ENCODE measurements around the gene PLAAT2. TPM values are rescaled to one million over a fixed set of nuclear protein-coding genes. Genes with fewer than 3 reads are reported as not detected.

Gene PLAAT2
- total and polyA plus RNA-seq, 10 of the 15 experiments (the other 5 are each of a cell fraction or from before 2014, with no cell fraction given), result 4.6 to 25.9 (median 8.6) TPM

DNA sequence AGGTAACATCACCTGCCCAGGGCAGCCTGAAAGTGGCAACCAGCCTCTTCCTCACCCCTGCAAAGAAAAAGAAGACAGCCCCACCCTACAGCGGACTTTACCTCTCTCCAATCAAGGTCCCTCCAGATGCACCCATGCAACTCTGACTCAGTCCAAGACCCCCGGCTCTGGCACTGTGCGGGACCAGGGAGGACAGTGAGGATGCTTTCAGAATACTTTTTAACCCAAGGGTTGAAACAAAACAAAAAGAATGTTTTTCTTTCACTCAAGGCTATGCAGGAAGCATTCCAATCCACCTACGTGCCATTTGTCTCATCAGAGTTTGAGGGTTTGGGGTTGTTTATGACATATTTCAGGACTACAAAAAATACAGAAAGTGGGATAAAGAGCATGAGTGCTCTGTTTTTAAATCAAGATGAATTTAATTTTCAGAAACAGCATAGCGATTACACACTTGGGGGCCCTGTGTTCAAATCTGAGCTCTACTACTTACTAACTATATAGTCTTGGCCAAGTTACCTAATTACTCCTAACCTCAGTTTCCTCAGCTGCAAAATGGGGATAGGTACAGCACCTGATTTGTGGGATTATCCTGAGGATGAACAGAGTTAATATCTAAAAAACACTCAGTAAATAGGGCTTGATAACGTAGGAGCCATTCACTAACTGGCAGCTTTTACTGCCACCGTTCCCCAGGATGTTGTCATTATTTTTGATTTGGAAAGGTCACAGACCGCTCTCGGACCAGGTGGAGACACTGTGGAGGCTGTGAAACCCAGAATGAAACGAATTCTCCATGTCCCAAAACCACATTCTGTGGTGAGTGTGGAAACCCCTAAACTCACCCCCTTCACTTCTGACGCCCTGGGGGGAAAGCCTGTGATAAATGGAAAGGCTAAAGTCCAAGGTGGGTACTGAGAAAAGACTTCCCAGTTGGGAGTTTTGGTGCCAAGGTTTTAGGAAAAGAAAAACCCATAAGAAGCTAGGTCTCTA is 45.5 kb upstream of the PLAAT2 start:
- ATAC-seq (no peak), DNase-seq (ENCODE audit: low read depth, low spot score) (no peak), FAIRE-seq (no peak)
- no peak overlapping the region for H3K27ac ChIP-seq (ENCODE audit: control insufficient read depth, insufficient read depth)
- CTCF ChIA-PET, result interaction anchor here (0.8 to 1.1 kb wide), 2 partner anchors 129 to 130 kb away, joined by 3 to 5 read pairs; no protein-coding TSS in a partner anchor
- POLR2A ChIA-PET, result no interaction called here
- H3K36me3 ChIP-seq (ENCODE audit: control insufficient read depth in 2 of 2, insufficient read depth in 2 of 2, low read length in 1 of 2), result no peaks in the 10 kb centered on the region
- H2AFZ ChIP-seq (ENCODE audit: control insufficient read depth, low read depth, low read length), result no peak overlapping the region
- intact Hi-C loops (cut with micrococcal nuclease; ENCODE audit: unreplicated experiment), result no loop called here
- H3K4me3 ChIP-seq, result no peak overlapping the region
- RAD21 ChIA-PET (ENCODE audit: unreplicated experiment), result no interaction called here
- no peaks in the 10 kb centered on the region for H3K79me2 ChIP-seq (ENCODE audit: control insufficient read depth, insufficient read depth, low read length)
- H3K4me1 ChIP-seq (ENCODE audit: control insufficient read depth, insufficient read depth, low read length), result peaks cover under 1% of the 10 kb centered on the region; the same call in 1 of the 2 replicates
- no peaks in the 10 kb centered on the region for H3K9me3 ChIP-seq (replicated peaks; ENCODE audit: control insufficient read depth, insufficient read depth, low read length)
- no TSS peak for BruUV-seq (replicated peaks)
- SMC1A ChIA-PET (ENCODE audit: uncharacterized antibody, unreplicated experiment), result interaction anchor here (0.7 to 1.1 kb wide), 2 partner anchors 15 to 129 kb away, joined by 4 to 5 read pairs; no protein-coding TSS in a partner anchor
- H3K9ac ChIP-seq (ENCODE audit: control insufficient read depth, insufficient read depth, low read length), result no peak overlapping the region
- no peaks in the 10 kb centered on the region for H4K20me1 ChIP-seq (ENCODE audit: control insufficient read depth, insufficient read depth)
- 61% methylated on average over 11 of the region's 11 CpGs for WGBS (ENCODE audit: insufficient coverage, insufficient replicate concordance, low lambda C conversion rate, missing lambda C conversion rate)
- no peaks in the 10 kb centered on the region; a peak in 1 of 4 replicates for H3K27me3 ChIP-seq (replicated peaks in 1 of 2; ENCODE audit: control insufficient read depth in 2 of 2, insufficient read depth in 2 of 2, low read length in 1 of 2)
- H3K4me2 ChIP-seq (ENCODE audit: control insufficient read depth, insufficient read depth), result no peak overlapping the region
- TF ChIP-seq MTA2 (IDR thresholded peaks at IDR 0.05; ENCODE audit: low read depth) (no peak), CHD1 (IDR thresholded peaks at IDR 0.05; ENCODE audit: low read depth, low read length) (no peak), IKZF1 (conservative IDR thresholded peaks at IDR 0.05) (peak; percentile 16; the same call in 1 of the 2 replicates), RUNX3 (IDR thresholded peaks at IDR 0.05; ENCODE audit: low read length) (peak; percentile 58; the same call in 1 of the 2 replicates)
- in situ Hi-C loops (cut with MboI), result no loop called here

GRCh38 chr11:63603180-63603518 is 40.0 kb upstream of the PLAAT2 start:
- ChIA-PET RAD21 (ENCODE audit: unreplicated experiment) (no interaction called here), CTCF (no interaction called here), SMC1A (ENCODE audit: uncharacterized antibody, unreplicated experiment) (interaction anchor here (2.3 kb wide), 1 partner anchor 24 kb away, joined by 6 read pairs; no protein-coding TSS in a partner anchor), POLR2A (interaction anchor here (1.8 kb wide), 1 partner anchor 11 kb away, joined by 4 read pairs; no protein-coding TSS in a partner anchor)
- Histone ChIP-seq H3K27me3 (replicated peaks in 1 of 2; ENCODE audit: control insufficient read depth in 2 of 2, insufficient read depth in 2 of 2, low read length in 1 of 2) (no peaks in the 10 kb centered on the region), H2AFZ (ENCODE audit: control insufficient read depth, low read depth, low read length) (no peak overlapping the region), H3K4me2 (ENCODE audit: control insufficient read depth, insufficient read depth) (no peak overlapping the region), H3K79me2 (ENCODE audit: control insufficient read depth, insufficient read depth, low read length) (no peaks in the 10 kb centered on the region), H3K9me3 (replicated peaks; ENCODE audit: control insufficient read depth, insufficient read depth, low read length) (no peaks in the 10 kb centered on the region), H4K20me1 (ENCODE audit: control insufficient read depth, insufficient read depth) (no peaks in the 10 kb centered on the region), H3K36me3 (ENCODE audit: control insufficient read depth in 2 of 2, insufficient read depth in 2 of 2, low read length in 1 of 2) (no peaks in the 10 kb centered on the region), H3K9ac (ENCODE audit: control insufficient read depth, insufficient read depth, low read length) (no peak overlapping the region), H3K27ac (ENCODE audit: control insufficient read depth, insufficient read depth) (no peak overlapping the region), H3K4me3 (no peak overlapping the region), H3K4me1 (ENCODE audit: control insufficient read depth, insufficient read depth, low read length) (no peaks in the 10 kb centered on the region)
- in situ Hi-C loops (cut with MboI) (no loop called here), intact Hi-C loops (cut with micrococcal nuclease; ENCODE audit: unreplicated experiment) (no loop called here)
- peak; percentile 40; the same call in 1 of the 2 replicates for TF ChIP-seq NR2F1 (conservative IDR thresholded peaks at IDR 0.05)
- no peak for TF ChIP-seq HDAC6 (IDR thresholded peaks at IDR 0.05; ENCODE audit: unreplicated experiment)
- TF ChIP-seq RAD51 (IDR thresholded peaks at IDR 0.05), result no peak
- TF ChIP-seq YY1 (IDR thresholded peaks at IDR 0.05; ENCODE audit: low read depth, low read length), result 0 out of 2 replicates have a peak, but pooled peaks have one; percentile 26
- TF ChIP-seq USF2 (IDR thresholded peaks at IDR 0.05; ENCODE audit: borderline replicate concordance, low read depth, low read length), result no peak
- no peak; a peak in 1 of 4 replicates for TF ChIP-seq IKZF2 (IDR thresholded peaks at IDR 0.05)
- TF ChIP-seq SMAD5 (IDR thresholded peaks at IDR 0.05; ENCODE audit: low read depth), result no peak
- no TSS peak for BruUV-seq (replicated peaks)
- no peak; the same call in 2 of the 3 replicates for ATAC-seq
- no peak for DNase-seq (ENCODE audit: low read depth, low spot score)
- no peak for FAIRE-seq
- WGBS (ENCODE audit: insufficient coverage, insufficient replicate concordance, low lambda C conversion rate, missing lambda C conversion rate), result 55% methylated on average over 3 of the region's 3 CpGs

Measured in GM12878 (cell line).